CD4-positive, CD25-positive, alpha-beta regulatory T cell (primary cell): ENCODE data around the gene INO80D. TPM values are rescaled to one million over a fixed set of nuclear protein-coding genes. Genes with fewer than 3 reads are reported as not detected.
"Not testable (repeated sequence)": the region's sequence is repeated elsewhere in the genome, so short reads cannot be mapped to it uniquely, and the experiment has no call there.

Experiments used
- ATAC-seq, 2 donors: fragments of 150-1000 bp; cut with Tn5 transposase; one replicate each; pipeline ENCODE4 v1.10.0; 2021; ENCODE audit warnings: low read depth in 2 of 2, moderate number of reproducible peaks in 2 of 2, moderate library complexity in 1 of 2
- DNase-seq, 3 donors: peaks; one replicate each; pipeline versions ENCODE4 v3.0.0 to v3.0.0-alpha.2; 2012 to 2022; ENCODE audit warnings: mixed read lengths in 1 of 3
- H3K27ac ChIP-seq: one replicate; pipeline ENCODE4 v1.7.0; 2013; ENCODE audit warnings: mild to moderate bottlenecking, low read length; ENCODE audit not compliant: insufficient read depth, poor library complexity, severe bottlenecking
- H3K27me3 ChIP-seq: one replicate; pipeline ENCODE4 v1.7.0; 2013; ENCODE audit warnings: low read length; ENCODE audit not compliant: control insufficient read depth, insufficient read depth
- H3K36me3 ChIP-seq: one replicate; pipeline ENCODE4 v1.7.0; 2013; ENCODE audit warnings: mild to moderate bottlenecking, low read length, moderate library complexity; ENCODE audit not compliant: control insufficient read depth, insufficient read depth
- H3K4me1 ChIP-seq: 2 replicates; pipeline ENCODE4 v1.7.0; 2013; ENCODE audit warnings: mild to moderate bottlenecking, low read length; ENCODE audit not compliant: insufficient read depth, control insufficient read depth, poor library complexity, severe bottlenecking
- H3K4me3 ChIP-seq: one replicate; pipeline ENCODE4 v1.7.0; 2013; ENCODE audit warnings: low read depth, mild to moderate bottlenecking, low read length, moderate library complexity
- H3K9me3 ChIP-seq, 2 experiments: 1 replicate in 1 of 2; 2 replicates in 1 of 2; pipeline ENCODE4 v1.7.0; 2013; ENCODE audit warnings: low read length in 2 of 2, mild to moderate bottlenecking in 1 of 2, moderate library complexity in 1 of 2; ENCODE audit not compliant: control insufficient read depth in 2 of 2
- H3K27ac Mint-ChIP-seq, 3 donors: one replicate each; pipeline ENCODE4 v1.8.0; 2020 to 2022; ENCODE audit warnings: mild to moderate bottlenecking in 3 of 3, mixed read lengths in 3 of 3, moderate library complexity in 2 of 3
- H3K27me3 Mint-ChIP-seq: one replicate; pipeline ENCODE4 v1.8.0; 2022; ENCODE audit warnings: mild to moderate bottlenecking, mixed read lengths
- H3K36me3 Mint-ChIP-seq: one replicate; pipeline ENCODE4 v1.8.0; 2020; ENCODE audit warnings: mixed read lengths
- H3K4me1 Mint-ChIP-seq, 4 donors: one replicate each; pipeline ENCODE4 v1.8.0; 2020 to 2022; ENCODE audit warnings: mixed read lengths in 4 of 4, mild to moderate bottlenecking in 1 of 4
- H3K4me3 Mint-ChIP-seq, 4 donors: one replicate each; pipeline ENCODE4 v1.8.0; 2020 to 2022; ENCODE audit warnings: mild to moderate bottlenecking in 4 of 4, mixed read lengths in 4 of 4, moderate library complexity in 3 of 4
- H3K9me3 Mint-ChIP-seq, 7 donors: one replicate each; pipeline ENCODE4 v1.8.0; 2020 to 2022; ENCODE audit warnings: mixed read lengths in 7 of 7, mild to moderate bottlenecking in 3 of 7, moderate library complexity in 2 of 7
- polyA plus RNA-seq, 4 donors: library from polyadenylated mRNA; unstranded; fragments of 300-500 nt; fragmentation: Illumina TruSeq; gene quantifications; one replicate each; pipeline ENCODE4 v1.2.3, GENCODE V29; 2021
- total RNA-seq: library from RNA; stranded (reverse); gene quantifications from one replicate; pipeline ENCODE4 v1.2.3, GENCODE V29; 2022

Gene INO80D
- total and polyA plus RNA-seq, 5 donors from 2014 or later = 6.7 to 59.1 (median 8.6) TPM

GRCh38 chr2:206112846-206113547 lies 27.0 kb upstream of the INO80D start:
- Mint-ChIP-seq H3K4me1 (peaks cover 0 to 2% (median 0%) of the 10 kb centered on the region in 4 donors), H3K27ac (peak overlapping the region in 1 of 3 donors; percentile 9), H3K36me3 (peaks cover 23% of the 10 kb centered on the region), H3K4me3 (no peak overlapping the region), H3K27me3 (no peaks in the 10 kb centered on the region), H3K9me3 (peaks cover 0 to 3% (median 0%) of the 10 kb centered on the region in 7 donors)
- no peak for ATAC-seq
- Histone ChIP-seq H3K4me3 (no peak overlapping the region), H3K27me3 (no peaks in the 10 kb centered on the region), H3K9me3 (no peaks in the 10 kb centered on the region), H3K4me1 (no peaks in the 10 kb centered on the region), H3K27ac (no peak overlapping the region), H3K36me3 (no peaks in the 10 kb centered on the region)
- no peak for DNase-seq

DNA sequence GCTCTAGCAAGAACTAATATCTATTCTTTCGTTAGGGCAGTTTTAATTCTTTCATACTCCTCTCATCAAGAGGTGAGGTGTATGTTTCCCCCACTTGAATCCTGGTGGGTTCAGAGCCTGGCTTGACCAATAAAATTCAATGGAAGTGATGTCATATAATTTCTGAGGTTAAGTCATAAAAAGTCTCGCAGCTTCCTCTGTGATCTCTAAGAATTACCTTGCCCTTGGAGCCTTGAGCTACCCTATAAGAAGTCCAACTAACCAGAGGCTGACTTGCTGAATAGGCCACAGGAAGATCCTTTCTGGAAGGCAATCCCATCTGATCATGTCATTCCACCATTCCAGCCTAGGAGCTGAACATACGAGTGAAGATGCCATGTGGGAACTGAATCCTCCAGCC lies 26.1 kb upstream of the INO80D start:
- Mint-ChIP-seq H3K4me1 (peaks cover 0 to 2% (median 0%) of the 10 kb centered on the region in 4 donors), H3K27me3 (no peaks in the 10 kb centered on the region), H3K9me3 (peaks cover 0 to 3% (median 0%) of the 10 kb centered on the region in 7 donors), H3K36me3 (peaks cover 23% of the 10 kb centered on the region), H3K27ac (no peak overlapping the region), H3K4me3 (no peak overlapping the region)
- no peaks in the 10 kb centered on the region for H3K9me3 ChIP-seq
- H3K36me3 ChIP-seq = no peaks in the 10 kb centered on the region
- H3K27me3 ChIP-seq = no peaks in the 10 kb centered on the region
- H3K4me1 ChIP-seq = no peaks in the 10 kb centered on the region
- DNase-seq = no peak
- no peak for ATAC-seq
- H3K27ac ChIP-seq = no peak overlapping the region
- no peak overlapping the region for H3K4me3 ChIP-seq

GRCh38 chr2:206108713-206109112 lies 22.7 kb upstream of the INO80D start:
- Histone ChIP-seq H3K27ac (no peak overlapping the region), H3K36me3 (no peaks in the 10 kb centered on the region), H3K27me3 (no peaks in the 10 kb centered on the region), H3K4me3 (no peak overlapping the region), H3K4me1 (no peaks in the 10 kb centered on the region), H3K9me3 (no peaks in the 10 kb centered on the region)
- Mint-ChIP-seq H3K9me3 (peaks cover 0 to 3% (median 0%) of the 10 kb centered on the region in 7 donors), H3K36me3 (peaks cover 9% of the 10 kb centered on the region), H3K27ac (no peak overlapping the region), H3K4me1 (peaks cover 0 to 2% (median 0%) of the 10 kb centered on the region in 4 donors), H3K4me3 (no peak overlapping the region), H3K27me3 (no peaks in the 10 kb centered on the region)
- ATAC-seq (no peak), DNase-seq (no peak)

DNA sequence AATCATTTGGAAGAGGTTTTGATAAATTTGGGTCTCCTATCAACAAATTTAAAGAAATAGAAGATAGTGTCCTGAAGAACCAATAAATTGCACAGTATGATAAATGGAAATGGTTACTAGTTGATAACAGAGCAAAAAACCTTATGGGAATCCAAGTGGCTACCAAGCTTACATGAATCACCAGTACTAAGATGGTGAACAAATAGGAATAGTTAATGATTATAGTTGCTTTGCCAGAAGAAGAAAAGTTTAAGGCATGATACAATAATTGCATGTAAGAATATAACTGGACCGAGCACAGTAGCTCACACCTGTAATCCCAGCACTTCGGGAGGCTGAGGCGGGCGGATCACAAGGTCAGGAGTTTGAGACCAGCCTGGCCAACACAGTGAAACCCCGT lies 19.6 kb upstream of the INO80D start:
- Mint-ChIP-seq H3K9me3 (no peaks in the 10 kb centered on the region), H3K27me3 (no peaks in the 10 kb centered on the region), H3K4me3 (no peak overlapping the region), H3K27ac (no peak overlapping the region), H3K4me1 (peaks cover 0 to 2% (median 0%) of the 10 kb centered on the region in 4 donors), H3K36me3 (no peaks in the 10 kb centered on the region)
- no peaks in the 10 kb centered on the region for H3K27me3 ChIP-seq
- H3K9me3 ChIP-seq = no peaks in the 10 kb centered on the region
- H3K4me1 ChIP-seq = no peaks in the 10 kb centered on the region
- no peak overlapping the region for H3K4me3 ChIP-seq
- no peaks in the 10 kb centered on the region for H3K36me3 ChIP-seq
- no peak overlapping the region for H3K27ac ChIP-seq
- ATAC-seq (no peak), DNase-seq (no peak)

DNA sequence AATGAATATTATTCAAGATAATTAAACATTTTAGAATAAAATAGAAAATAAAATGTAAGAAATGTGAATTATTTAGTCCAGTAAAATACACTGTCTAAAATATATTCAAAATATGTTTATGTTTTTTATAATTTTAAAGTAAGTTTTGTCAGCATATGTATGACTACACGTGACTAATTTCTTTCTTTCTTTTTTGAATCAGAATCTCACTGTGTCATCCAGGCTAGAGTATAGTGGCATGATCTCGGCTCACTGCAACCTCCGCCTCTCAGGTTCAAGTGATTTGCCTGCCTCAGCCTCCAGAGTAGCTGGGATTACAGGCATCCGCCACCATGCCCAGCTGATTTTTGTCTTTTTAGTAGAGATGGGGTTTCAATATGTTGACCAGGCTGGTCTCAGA lies 19.1 kb upstream of the INO80D start:
- Histone ChIP-seq H3K27me3 (no peaks in the 10 kb centered on the region), H3K9me3 (no peaks in the 10 kb centered on the region), H3K36me3 (no peaks in the 10 kb centered on the region), H3K27ac (no peak overlapping the region), H3K4me1 (no peaks in the 10 kb centered on the region), H3K4me3 (no peak overlapping the region)
- Mint-ChIP-seq H3K4me1 (peaks cover 0 to 2% (median 0%) of the 10 kb centered on the region in 4 donors), H3K4me3 (no peak overlapping the region), H3K9me3 (no peaks in the 10 kb centered on the region), H3K27ac (no peak overlapping the region), H3K27me3 (no peaks in the 10 kb centered on the region), H3K36me3 (no peaks in the 10 kb centered on the region)
- DNase-seq (no peak), ATAC-seq (no peak)

GRCh38 chr2:206098872-206099271 lies 12.9 kb upstream of the INO80D start:
- not testable (repeated sequence) for H3K4me3 ChIP-seq, H3K27ac Mint-ChIP-seq, DNase-seq, H3K4me3 Mint-ChIP-seq, H3K27me3 ChIP-seq, H3K9me3 Mint-ChIP-seq, H3K27ac ChIP-seq, H3K4me1 ChIP-seq, ATAC-seq, H3K9me3 ChIP-seq, H3K36me3 Mint-ChIP-seq, H3K36me3 ChIP-seq, H3K4me1 Mint-ChIP-seq, H3K27me3 Mint-ChIP-seq

DNA sequence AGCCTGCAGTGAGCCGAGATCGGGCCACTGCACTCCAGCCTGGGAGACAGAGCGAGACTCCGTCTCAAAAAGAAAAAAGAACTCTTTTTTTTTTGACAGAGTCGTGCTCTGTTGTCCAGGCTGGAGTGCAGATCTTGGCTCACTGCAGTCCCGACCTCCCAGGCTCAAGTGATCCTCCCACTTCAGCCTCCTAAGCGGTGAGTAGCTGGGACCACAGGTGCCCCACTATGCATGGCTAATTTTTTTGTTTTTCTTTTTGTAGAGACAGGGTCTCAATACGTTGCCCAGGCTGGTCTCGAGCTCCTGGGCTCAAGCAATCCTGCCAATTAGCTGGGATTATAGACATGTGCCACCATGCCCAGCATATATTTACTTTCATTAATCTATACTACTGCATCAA lies 12.5 kb upstream of the INO80D start:
- no peaks in the 10 kb centered on the region for H3K36me3 ChIP-seq
- Mint-ChIP-seq H3K27ac (no peak overlapping the region), H3K4me3 (no peak overlapping the region), H3K4me1 (peaks cover 0 to 3% (median 0%) of the 10 kb centered on the region in 4 donors), H3K36me3 (no peaks in the 10 kb centered on the region), H3K9me3 (no peaks in the 10 kb centered on the region), H3K27me3 (no peaks in the 10 kb centered on the region)
- no peak for DNase-seq
- H3K4me3 ChIP-seq = no peak overlapping the region
- no peak overlapping the region for H3K27ac ChIP-seq
- no peaks in the 10 kb centered on the region for H3K9me3 ChIP-seq
- no peaks in the 10 kb centered on the region for H3K4me1 ChIP-seq
- no peak for ATAC-seq
- no peaks in the 10 kb centered on the region for H3K27me3 ChIP-seq

DNA sequence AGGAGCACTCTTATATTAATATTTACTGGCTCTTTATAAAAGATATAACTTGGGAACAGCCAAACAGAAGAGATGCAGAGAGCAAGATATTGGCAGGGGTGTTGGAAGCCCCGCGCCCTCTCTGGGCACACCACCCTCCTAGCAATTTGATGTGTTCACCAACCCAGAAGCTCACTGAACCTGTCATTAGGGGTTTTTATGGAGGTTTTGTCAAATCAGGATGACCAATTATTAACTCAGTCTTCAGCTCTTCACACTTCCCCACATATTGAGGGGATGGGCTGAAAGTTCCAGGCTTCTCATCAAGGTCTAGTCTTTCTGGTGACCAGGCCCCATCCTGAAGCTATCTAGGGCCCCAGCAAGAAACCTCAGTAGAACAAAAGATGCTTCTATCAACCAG lies 10.9 kb upstream of the INO80D start:
- Histone ChIP-seq H3K27me3 (no peaks in the 10 kb centered on the region), H3K4me3 (no peak overlapping the region), H3K27ac (no peak overlapping the region), H3K9me3 (no peaks in the 10 kb centered on the region), H3K36me3 (no peaks in the 10 kb centered on the region), H3K4me1 (no peaks in the 10 kb centered on the region)
- no peaks in the 10 kb centered on the region for H3K9me3 Mint-ChIP-seq
- H3K27me3 Mint-ChIP-seq = no peaks in the 10 kb centered on the region
- H3K27ac Mint-ChIP-seq = no peak overlapping the region
- peaks cover 0 to 8% (median 2%) of the 10 kb centered on the region in 4 donors for H3K4me1 Mint-ChIP-seq
- no peak for ATAC-seq
- H3K4me3 Mint-ChIP-seq = no peak overlapping the region
- no peak for DNase-seq
- H3K36me3 Mint-ChIP-seq = no peaks in the 10 kb centered on the region
